Retinal pigment epithelial cell (primary cell): ENCODE data around the gene HHIPL1.

ENCODE experiments used
- DNase-seq: peaks from one replicate; pipeline ENCODE4 v3.0.0-alpha.2; 2010; ENCODE audit warnings: low read depth
- H3K4me3 ChIP-seq: 2 replicates; pipeline ENCODE4 v1.5.1; 2011; ENCODE audit warnings: mild to moderate bottlenecking, low read length, control low read depth, moderate library complexity
- TF ChIP-seq, protein P1 (sequence below): conservative IDR thresholded peaks from 2 replicates; pipeline ENCODE4 v1.5.1; 2011; ENCODE audit warnings: low read depth, low read length, control low read depth, inconsistent platforms

Gene HHIPL1

DNA sequence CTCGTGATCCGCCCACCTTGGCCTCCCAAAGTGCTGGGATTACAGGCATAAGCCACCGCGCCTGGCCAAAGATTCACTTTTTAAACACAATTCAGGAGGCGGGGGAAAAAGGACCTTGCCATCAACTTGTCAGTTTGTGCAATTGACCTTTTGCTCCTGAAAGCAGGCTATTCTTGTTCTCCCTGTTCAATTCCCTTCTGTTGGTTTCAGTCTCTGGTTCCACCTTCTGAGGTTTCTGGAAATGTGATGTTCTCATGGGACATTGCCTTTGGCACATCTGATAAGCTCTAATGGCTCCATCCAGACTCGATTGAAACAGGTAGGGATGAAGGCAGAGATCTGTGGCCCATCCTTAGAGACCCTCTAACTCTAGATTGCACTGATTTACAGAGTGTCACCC, 23.0 kb upstream of the HHIPL1 start:
- H3K4me3 ChIP-seq: no peak overlapping the region
- no peak for DNase-seq
- TF ChIP-seq, protein P1, sequence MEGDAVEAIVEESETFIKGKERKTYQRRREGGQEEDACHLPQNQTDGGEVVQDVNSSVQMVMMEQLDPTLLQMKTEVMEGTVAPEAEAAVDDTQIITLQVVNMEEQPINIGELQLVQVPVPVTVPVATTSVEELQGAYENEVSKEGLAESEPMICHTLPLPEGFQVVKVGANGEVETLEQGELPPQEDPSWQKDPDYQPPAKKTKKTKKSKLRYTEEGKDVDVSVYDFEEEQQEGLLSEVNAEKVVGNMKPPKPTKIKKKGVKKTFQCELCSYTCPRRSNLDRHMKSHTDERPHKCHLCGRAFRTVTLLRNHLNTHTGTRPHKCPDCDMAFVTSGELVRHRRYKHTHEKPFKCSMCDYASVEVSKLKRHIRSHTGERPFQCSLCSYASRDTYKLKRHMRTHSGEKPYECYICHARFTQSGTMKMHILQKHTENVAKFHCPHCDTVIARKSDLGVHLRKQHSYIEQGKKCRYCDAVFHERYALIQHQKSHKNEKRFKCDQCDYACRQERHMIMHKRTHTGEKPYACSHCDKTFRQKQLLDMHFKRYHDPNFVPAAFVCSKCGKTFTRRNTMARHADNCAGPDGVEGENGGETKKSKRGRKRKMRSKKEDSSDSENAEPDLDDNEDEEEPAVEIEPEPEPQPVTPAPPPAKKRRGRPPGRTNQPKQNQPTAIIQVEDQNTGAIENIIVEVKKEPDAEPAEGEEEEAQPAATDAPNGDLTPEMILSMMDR: no peak

DNA sequence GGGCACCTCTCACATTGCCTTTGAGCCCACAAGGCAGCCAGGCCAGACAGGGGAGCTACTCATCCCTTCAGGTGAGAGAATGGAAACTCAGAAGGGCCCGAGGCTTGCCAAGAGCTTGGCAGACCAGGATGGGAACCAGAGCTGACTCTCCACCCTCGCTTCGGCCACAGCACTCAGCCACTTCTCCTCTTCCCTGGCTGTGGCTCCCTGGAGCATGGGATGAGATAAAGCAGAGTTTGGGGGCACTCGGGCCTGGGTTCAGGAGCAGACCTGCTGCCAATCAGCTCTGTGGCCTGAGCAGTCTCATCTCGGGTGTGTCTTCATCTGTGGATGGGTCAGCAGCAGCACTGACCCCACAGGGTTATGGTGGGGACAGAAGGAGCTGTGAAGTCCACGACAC, 20.9 kb upstream of the HHIPL1 start:
- no peak for DNase-seq
- H3K4me3 ChIP-seq: no peak overlapping the region
- TF ChIP-seq, protein P1: no peak

DNA sequence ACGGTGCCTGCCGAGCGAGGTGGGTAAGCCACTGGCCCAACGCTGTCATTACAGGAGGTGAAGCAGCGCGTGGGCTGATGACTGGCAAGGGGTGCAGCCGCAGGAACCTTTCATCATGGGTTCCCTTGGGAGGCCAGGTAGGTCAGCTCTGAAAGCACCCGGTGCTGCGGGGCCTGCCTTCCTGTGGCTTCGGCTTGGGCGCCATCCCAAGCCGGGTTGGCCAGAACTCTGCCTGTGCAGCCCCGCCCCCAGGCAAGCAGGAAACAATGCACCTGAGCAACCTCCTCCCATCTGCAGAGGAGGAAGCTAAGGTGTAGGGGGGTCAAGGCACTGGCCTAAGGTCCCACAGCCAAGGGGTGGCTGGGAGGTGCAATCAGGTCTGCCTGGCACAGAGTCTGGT, 20.0 kb upstream of the HHIPL1 start:
- DNase-seq: no peak
- H3K4me3 ChIP-seq: no peak overlapping the region
- TF ChIP-seq, protein P1: no peak

DNA sequence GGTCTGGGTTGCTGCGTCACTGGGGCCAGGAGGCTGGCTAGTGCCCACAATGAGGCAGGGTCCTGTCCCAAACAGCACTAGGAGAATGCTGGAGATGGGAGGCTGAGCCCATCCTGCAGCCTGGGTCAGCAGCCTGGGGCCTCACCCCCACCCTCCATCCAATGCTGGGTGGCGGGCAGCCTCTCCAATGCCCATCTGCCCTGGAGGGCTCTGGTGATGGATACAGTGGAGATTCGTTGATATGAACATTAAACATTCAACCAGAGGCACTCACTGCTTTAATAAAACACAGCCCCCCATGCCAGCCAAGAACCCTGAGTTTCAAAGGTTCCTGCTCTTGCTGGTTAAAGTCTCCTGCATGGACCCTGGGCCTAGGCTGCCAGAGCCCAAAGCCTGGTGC, 19.5 kb upstream of the HHIPL1 start:
- TF ChIP-seq, protein P1: no peak
- DNase-seq: no peak
- H3K4me3 ChIP-seq: no peak overlapping the region

DNA sequence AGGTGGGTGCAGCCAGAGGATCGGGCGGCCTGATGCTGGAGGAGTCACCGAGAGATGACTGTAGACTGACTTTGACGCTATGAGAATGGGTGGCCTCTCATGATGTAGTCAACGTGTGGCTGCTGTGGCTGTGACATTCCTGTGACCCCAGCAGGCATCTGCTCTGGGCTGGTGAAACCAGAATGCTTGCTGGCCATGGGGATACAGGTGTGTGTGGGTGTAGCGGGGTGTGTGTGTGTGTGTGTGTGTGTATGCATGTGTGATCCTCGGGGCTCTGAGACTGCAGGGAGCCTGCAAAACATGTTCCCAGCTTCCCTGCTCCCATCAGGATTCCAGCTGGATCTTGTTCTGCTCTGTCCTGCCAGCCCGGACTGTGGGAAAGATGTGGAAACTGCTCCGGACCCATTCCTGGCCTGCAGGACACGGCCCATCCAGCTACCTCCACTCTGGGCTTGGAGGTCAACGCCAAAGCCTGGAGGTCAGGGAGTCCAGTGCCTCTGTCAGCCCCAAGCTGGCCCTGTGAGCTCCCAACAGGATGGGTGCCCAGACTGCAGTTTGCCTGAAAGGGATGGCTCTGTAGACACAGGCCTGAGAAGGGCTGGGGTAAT, 18.8 kb upstream of the HHIPL1 start:
- H3K4me3 ChIP-seq: no peak overlapping the region
- TF ChIP-seq, protein P1: no peak
- DNase-seq: no peak

DNA sequence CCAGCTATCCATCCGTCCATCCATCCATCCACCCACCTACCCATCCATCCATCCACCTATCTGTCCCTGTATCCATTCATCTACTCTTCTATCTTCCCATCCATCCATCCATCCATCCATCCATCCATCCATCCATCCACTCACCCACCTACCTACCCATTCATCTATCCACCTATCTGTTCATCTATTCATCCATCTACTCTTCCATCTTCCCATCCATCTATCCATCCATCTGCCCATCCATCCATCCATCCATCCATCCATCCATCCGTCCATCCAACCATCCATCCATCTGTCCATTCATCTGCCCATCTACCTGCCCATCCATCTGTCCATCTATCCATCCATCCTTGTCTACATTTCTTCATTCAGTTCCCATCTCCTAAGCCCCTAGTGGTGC, 17.8 kb upstream of the HHIPL1 start:
- DNase-seq: no peak
- H3K4me3 ChIP-seq: no peak overlapping the region
- TF ChIP-seq, protein P1: no peak

DNA sequence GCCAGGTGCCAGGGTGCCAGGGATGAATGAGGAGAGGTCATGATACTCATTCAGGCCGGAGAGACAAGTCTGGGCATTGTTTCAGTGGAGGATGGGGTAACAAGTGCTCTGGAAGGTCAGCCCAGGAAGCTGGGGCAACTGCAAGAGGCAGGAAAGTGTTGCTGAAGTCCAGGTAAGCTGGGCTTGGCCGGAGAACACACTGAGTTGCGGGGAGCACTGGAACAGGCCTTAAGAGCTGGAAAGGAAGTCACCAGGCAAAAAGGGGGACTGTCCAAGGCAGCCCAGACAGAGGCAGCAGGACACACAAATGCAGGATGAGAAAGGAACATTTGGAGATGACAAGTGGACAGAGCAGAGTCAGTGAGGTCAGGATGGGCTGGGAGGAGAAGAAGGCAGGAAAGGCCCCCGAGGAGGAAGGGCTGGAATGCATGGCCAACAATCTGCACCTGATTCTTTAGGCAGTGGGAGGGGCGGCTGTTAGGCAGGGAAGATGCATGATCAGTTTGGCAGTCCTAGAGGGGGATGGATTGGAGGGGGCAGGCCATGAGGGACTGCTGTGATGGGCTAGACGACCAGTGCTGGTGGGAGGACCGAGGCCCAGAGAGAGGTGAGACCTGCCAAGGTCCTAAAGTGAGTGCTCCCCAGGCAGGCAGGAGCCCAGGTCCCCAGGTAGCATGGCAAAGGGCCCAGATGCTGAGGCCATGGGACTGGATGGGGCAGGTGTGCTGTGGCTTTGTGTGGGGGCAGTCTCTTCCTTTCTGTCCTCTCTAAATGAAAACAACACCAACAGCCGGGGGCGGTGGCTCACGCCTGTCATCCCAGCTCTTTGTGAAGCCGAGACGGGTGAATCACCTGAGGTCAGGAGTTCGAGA, 17.2 kb upstream of the HHIPL1 start:
- DNase-seq: no peak
- no peak overlapping the region for H3K4me3 ChIP-seq
- TF ChIP-seq, protein P1: no peak
